SJSA1 (cell line): ENCODE measurements around the gene GPSM1. TPM values are rescaled to one million over a fixed set of nuclear protein-coding genes. Genes with fewer than 3 reads are reported as not detected.

Source experiments
- DNase-seq, 2 experiments: peaks; one replicate each; pipeline ENCODE4 v3.0.0-alpha.2; 2015 to 2020; ENCODE audit warnings: low spot score in 2 of 2, low read depth in 1 of 2
- H3K27ac ChIP-seq: fragments of 250-450 bp; sonication (Bioruptor Pico); 2 replicates; pipeline ENCODE4 v1.5.1; 2020; ENCODE audit warnings: mild to moderate bottlenecking, moderate library complexity
- H3K27me3 ChIP-seq: fragments of 250-450 bp; sonication (Bioruptor Pico); replicated peaks from 2 replicates; pipeline ENCODE4 v1.5.1; 2020; ENCODE audit warnings: mild to moderate bottlenecking, moderate library complexity
- H3K36me3 ChIP-seq: fragments of 250-450 bp; sonication (Bioruptor Pico); 2 replicates; pipeline ENCODE4 v1.5.1; 2020; ENCODE audit warnings: mild to moderate bottlenecking
- H3K4me1 ChIP-seq: fragments of 250-450 bp; sonication (Bioruptor Pico); replicated peaks from 2 replicates; pipeline ENCODE4 v1.6.1; 2021; ENCODE audit warnings: mild to moderate bottlenecking
- H3K4me3 ChIP-seq: fragments of 250-450 bp; sonication (Bioruptor Pico); 2 replicates; pipeline ENCODE4 v1.5.1; 2020; ENCODE audit warnings: mild to moderate bottlenecking
- H3K9me3 ChIP-seq: fragments of 250-450 bp; sonication (Bioruptor Pico); replicated peaks from 2 replicates; pipeline ENCODE4 v1.5.1; 2020; ENCODE audit warnings: mild to moderate bottlenecking
- total RNA-seq: library from RNA; depleted of rRNA; stranded (reverse); fragments of >200 nt; shearing (Covaris generic); gene quantifications from 2 replicates; pipeline ENCODE4 v1.2.3, GENCODE V29; 2014

The GPSM1 gene
- total RNA-seq, 1 experiment from 2014 or later = 90.4 TPM

- Histone ChIP-seq H3K27ac (no peak overlapping the region), H3K4me1 (no peaks in the 10 kb centered on the region), H3K27me3 (no peaks in the 10 kb centered on the region), H3K36me3 (peaks cover 45% of the 10 kb centered on the region), H3K9me3 (no peaks in the 10 kb centered on the region), H3K4me3 (no peak overlapping the region)
- no peak for DNase-seq
These were observed 52.1 kb downstream of the GPSM1 start for GRCh38 chr9:136379401-136379800.

- Histone ChIP-seq H3K4me1 (no peaks in the 10 kb centered on the region), H3K27ac (no peak overlapping the region), H3K27me3 (no peaks in the 10 kb centered on the region), H3K4me3 (no peak overlapping the region), H3K36me3 (peaks cover 50% of the 10 kb centered on the region), H3K9me3 (no peaks in the 10 kb centered on the region)
- DNase-seq = no peak
These were observed 52.6 kb downstream of the GPSM1 start for GRCh38 chr9:136379891-136380290.

- no peaks in the 10 kb centered on the region for H3K4me1 ChIP-seq
- H3K27me3 ChIP-seq = no peaks in the 10 kb centered on the region
- peaks cover 53% of the 10 kb centered on the region for H3K36me3 ChIP-seq
- H3K9me3 ChIP-seq = no peaks in the 10 kb centered on the region
- H3K27ac ChIP-seq = no peak overlapping the region
- DNase-seq = no peak
- no peak overlapping the region for H3K4me3 ChIP-seq
These were observed 53.0 kb downstream of the GPSM1 start for GRCh38 chr9:136380381-136380780.

- Histone ChIP-seq H3K9me3 (no peaks in the 10 kb centered on the region), H3K4me1 (no peaks in the 10 kb centered on the region), H3K27ac (no peak overlapping the region), H3K27me3 (no peaks in the 10 kb centered on the region), H3K36me3 (peaks cover 57% of the 10 kb centered on the region), H3K4me3 (no peak overlapping the region)
- no peak for DNase-seq
These were observed 54.0 kb downstream of the GPSM1 start for GRCh38 chr9:136381311-136381710.

- H3K4me3 ChIP-seq = no peak overlapping the region
- no peaks in the 10 kb centered on the region for H3K9me3 ChIP-seq
- peaks cover 62% of the 10 kb centered on the region for H3K36me3 ChIP-seq
- H3K4me1 ChIP-seq = no peaks in the 10 kb centered on the region
- no peak overlapping the region for H3K27ac ChIP-seq
- no peak for DNase-seq
- H3K27me3 ChIP-seq = no peaks in the 10 kb centered on the region
These were observed 54.7 kb downstream of the GPSM1 start for GRCh38 chr9:136381966-136382513.

- peaks cover 70% of the 10 kb centered on the region for H3K36me3 ChIP-seq
- DNase-seq = no peak
- no peaks in the 10 kb centered on the region for H3K9me3 ChIP-seq
- H3K27ac ChIP-seq = no peak overlapping the region
- H3K4me1 ChIP-seq = no peaks in the 10 kb centered on the region
- H3K4me3 ChIP-seq = no peak overlapping the region
- no peaks in the 10 kb centered on the region for H3K27me3 ChIP-seq
These were observed 56.1 kb downstream of the GPSM1 start for GRCh38 chr9:136383436-136383835.

GRCh38 chr9:136385015-136385414 is 57.7 kb downstream of the GPSM1 start:
- H3K9me3 ChIP-seq = no peaks in the 10 kb centered on the region
- H3K4me1 ChIP-seq = no peaks in the 10 kb centered on the region
- H3K27me3 ChIP-seq = no peaks in the 10 kb centered on the region
- no peak overlapping the region for H3K4me3 ChIP-seq
- no peak for DNase-seq
- H3K27ac ChIP-seq = no peak overlapping the region
- H3K36me3 ChIP-seq = peaks cover 76% of the 10 kb centered on the region

GRCh38 chr9:136386018-136386417 is 58.7 kb downstream of the GPSM1 start:
- no peak overlapping the region for H3K27ac ChIP-seq
- H3K4me1 ChIP-seq = no peaks in the 10 kb centered on the region
- peaks cover 72% of the 10 kb centered on the region for H3K36me3 ChIP-seq
- no peak overlapping the region for H3K4me3 ChIP-seq
- H3K27me3 ChIP-seq = no peaks in the 10 kb centered on the region
- no peaks in the 10 kb centered on the region for H3K9me3 ChIP-seq
- no peak for DNase-seq

GRCh38 chr9:136387217-136387616 is 59.9 kb downstream of the GPSM1 start:
- Histone ChIP-seq H3K4me3 (no peak overlapping the region), H3K9me3 (no peaks in the 10 kb centered on the region), H3K27me3 (no peaks in the 10 kb centered on the region), H3K27ac (no peak overlapping the region), H3K36me3 (peaks cover 74% of the 10 kb centered on the region), H3K4me1 (no peaks in the 10 kb centered on the region)
- DNase-seq = no peak

GRCh38 chr9:136389396-136389795 is 62.1 kb downstream of the GPSM1 start:
- Histone ChIP-seq H3K4me1 (no peaks in the 10 kb centered on the region), H3K9me3 (no peaks in the 10 kb centered on the region), H3K27me3 (no peaks in the 10 kb centered on the region), H3K36me3 (peaks cover 75% of the 10 kb centered on the region), H3K4me3 (no peak overlapping the region), H3K27ac (no peak overlapping the region)
- DNase-seq = no peak

GRCh38 chr9:136391737-136392537 is 64.6 kb downstream of the GPSM1 start:
- peaks cover 84% of the 10 kb centered on the region for H3K36me3 ChIP-seq
- no peak overlapping the region for H3K4me3 ChIP-seq
- no peaks in the 10 kb centered on the region for H3K27me3 ChIP-seq
- no peaks in the 10 kb centered on the region for H3K9me3 ChIP-seq
- no peak overlapping the region for H3K27ac ChIP-seq
- no peak for DNase-seq
- no peaks in the 10 kb centered on the region for H3K4me1 ChIP-seq

- Histone ChIP-seq H3K9me3 (no peaks in the 10 kb centered on the region), H3K4me1 (no peaks in the 10 kb centered on the region), H3K36me3 (peaks cover 79% of the 10 kb centered on the region), H3K27ac (no peak overlapping the region), H3K4me3 (no peak overlapping the region), H3K27me3 (no peaks in the 10 kb centered on the region)
- no peak for DNase-seq
These were observed 65.5 kb downstream of the GPSM1 start for GRCh38 chr9:136392538-136393449.

- Histone ChIP-seq H3K36me3 (peaks cover 81% of the 10 kb centered on the region), H3K4me1 (no peaks in the 10 kb centered on the region; the same call in 1 of the 2 replicates), H3K4me3 (no peak overlapping the region), H3K9me3 (no peaks in the 10 kb centered on the region), H3K27me3 (no peaks in the 10 kb centered on the region), H3K27ac (no peak overlapping the region)
- DNase-seq = no peak
These were observed 66.2 kb downstream of the GPSM1 start for GRCh38 chr9:136393531-136393930.
